MG63 (cell line): ENCODE measurements around the gene PHLDB3. TPM values are rescaled to one million over a fixed set of nuclear protein-coding genes. Genes with fewer than 3 reads are reported as not detected.

Source experiments
- DNase-seq: peaks from one replicate; pipeline ENCODE4 v3.0.0-alpha.2; 2020
- H3K27me3 ChIP-seq: fragments of 250-450 bp; sonication (Bioruptor Pico); 2 replicates; pipeline ENCODE4 v1.5.1; 2020; ENCODE audit warnings: mild to moderate bottlenecking, moderate library complexity
- H3K36me3 ChIP-seq: fragments of 250-450 bp; sonication (Bioruptor Pico); 2 replicates; pipeline ENCODE4 v1.5.1; 2020; ENCODE audit warnings: mild to moderate bottlenecking, moderate library complexity
- H3K4me3 ChIP-seq: fragments of 250-450 bp; sonication (Bioruptor Pico); 2 replicates; pipeline ENCODE4 v1.5.1; 2020; ENCODE audit warnings: mild to moderate bottlenecking, moderate library complexity
- H3K9me3 ChIP-seq: fragments of 250-450 bp; sonication (Bioruptor Pico); 2 replicates; pipeline ENCODE4 v1.5.1; 2020; ENCODE audit warnings: mild to moderate bottlenecking, moderate library complexity
- total RNA-seq: library from RNA; depleted of rRNA; stranded (reverse); fragments of >200 nt; shearing (Covaris generic); gene quantifications from 2 replicates; pipeline ENCODE4 v1.2.3, GENCODE V29; 2014; ENCODE audit warnings: low replicate concordance

Gene PHLDB3
- total RNA-seq, 1 experiment from 2014 or later = 10.5 TPM

GRCh38 chr19:43483281-43483680 is 21.3 kb downstream of the PHLDB3 start:
- no peaks in the 10 kb centered on the region for H3K27me3 ChIP-seq
- no peaks in the 10 kb centered on the region for H3K9me3 ChIP-seq
- H3K36me3 ChIP-seq = peaks cover 2% of the 10 kb centered on the region; the same call in 1 of the 2 replicates
- DNase-seq = no peak
- H3K4me3 ChIP-seq = no peak overlapping the region

GRCh38 chr19:43482193-43482592 is 22.4 kb downstream of the PHLDB3 start:
- Histone ChIP-seq H3K36me3 (peaks cover 2% of the 10 kb centered on the region; the same call in 1 of the 2 replicates), H3K27me3 (no peaks in the 10 kb centered on the region), H3K9me3 (no peaks in the 10 kb centered on the region), H3K4me3 (no peak overlapping the region)
- DNase-seq = no peak

GRCh38 chr19:43481701-43482100 is 22.8 kb downstream of the PHLDB3 start:
- DNase-seq = no peak
- Histone ChIP-seq H3K9me3 (no peaks in the 10 kb centered on the region), H3K4me3 (no peak overlapping the region), H3K36me3 (peaks cover 2% of the 10 kb centered on the region; the same call in 1 of the 2 replicates), H3K27me3 (no peaks in the 10 kb centered on the region)

GRCh38 chr19:43480574-43480973 is 24.0 kb downstream of the PHLDB3 start:
- Histone ChIP-seq H3K9me3 (no peaks in the 10 kb centered on the region), H3K36me3 (peaks cover 6% of the 10 kb centered on the region), H3K27me3 (no peaks in the 10 kb centered on the region), H3K4me3 (no peak overlapping the region)
- no peak for DNase-seq

- Histone ChIP-seq H3K36me3 (peaks cover 9% of the 10 kb centered on the region), H3K4me3 (no peak overlapping the region), H3K27me3 (no peaks in the 10 kb centered on the region), H3K9me3 (no peaks in the 10 kb centered on the region)
- DNase-seq = no peak
Measured at GRCh38 chr19:43479961-43480561, 24.5 kb downstream of the PHLDB3 start.

GRCh38 chr19:43479226-43479625 is 25.3 kb downstream of the PHLDB3 start:
- H3K4me3 ChIP-seq = no peak overlapping the region
- no peaks in the 10 kb centered on the region for H3K27me3 ChIP-seq
- no peaks in the 10 kb centered on the region for H3K9me3 ChIP-seq
- no peak for DNase-seq
- peaks cover 10% of the 10 kb centered on the region for H3K36me3 ChIP-seq

GRCh38 chr19:43478323-43478722 is 26.2 kb downstream of the PHLDB3 start:
- H3K9me3 ChIP-seq = no peaks in the 10 kb centered on the region
- DNase-seq = no peak
- no peaks in the 10 kb centered on the region for H3K27me3 ChIP-seq
- H3K4me3 ChIP-seq = no peak overlapping the region
- peaks cover 10% of the 10 kb centered on the region for H3K36me3 ChIP-seq

- DNase-seq = peak; percentile 62
- Histone ChIP-seq H3K27me3 (no peaks in the 10 kb centered on the region), H3K36me3 (peaks cover 10% of the 10 kb centered on the region), H3K9me3 (no peaks in the 10 kb centered on the region), H3K4me3 (no peak overlapping the region)
Measured at GRCh38 chr19:43476606-43477005, 27.9 kb downstream of the PHLDB3 start.

GRCh38 chr19:43474986-43475705 is 29.4 kb downstream of the PHLDB3 start:
- no peak for DNase-seq
- Histone ChIP-seq H3K9me3 (no peaks in the 10 kb centered on the region), H3K36me3 (peaks cover 8% of the 10 kb centered on the region), H3K4me3 (no peak overlapping the region), H3K27me3 (no peaks in the 10 kb centered on the region)

GRCh38 chr19:43474487-43474886 is 30.1 kb downstream of the PHLDB3 start:
- no peaks in the 10 kb centered on the region for H3K9me3 ChIP-seq
- no peaks in the 10 kb centered on the region for H3K27me3 ChIP-seq
- peaks cover 8% of the 10 kb centered on the region for H3K36me3 ChIP-seq
- DNase-seq = no peak
- no peak overlapping the region for H3K4me3 ChIP-seq

GRCh38 chr19:43471091-43471490 is 33.5 kb downstream of the PHLDB3 start:
- no peak for DNase-seq
- no peaks in the 10 kb centered on the region for H3K9me3 ChIP-seq
- H3K36me3 ChIP-seq = peaks cover 8% of the 10 kb centered on the region
- no peak overlapping the region for H3K4me3 ChIP-seq
- no peaks in the 10 kb centered on the region for H3K27me3 ChIP-seq

GRCh38 chr19:43470288-43470687 is 34.3 kb downstream of the PHLDB3 start:
- Histone ChIP-seq H3K4me3 (no peak overlapping the region), H3K27me3 (no peaks in the 10 kb centered on the region), H3K36me3 (peaks cover 4% of the 10 kb centered on the region; the same call in 1 of the 2 replicates), H3K9me3 (no peaks in the 10 kb centered on the region)
- peak; percentile 62 for DNase-seq

GRCh38 chr19:43469160-43469480 is 35.4 kb downstream of the PHLDB3 start:
- Histone ChIP-seq H3K9me3 (no peaks in the 10 kb centered on the region), H3K4me3 (no peak overlapping the region), H3K36me3 (no peaks in the 10 kb centered on the region), H3K27me3 (no peaks in the 10 kb centered on the region)
- no peak for DNase-seq

- Histone ChIP-seq H3K36me3 (no peaks in the 10 kb centered on the region), H3K9me3 (no peaks in the 10 kb centered on the region), H3K27me3 (no peaks in the 10 kb centered on the region), H3K4me3 (no peak overlapping the region)
- no peak for DNase-seq
Measured at GRCh38 chr19:43468354-43469159, 36.0 kb downstream of the PHLDB3 start.

GRCh38 chr19:43467730-43468129 is 36.8 kb downstream of the PHLDB3 start:
- peak; percentile 23 for DNase-seq
- Histone ChIP-seq H3K27me3 (peaks cover 2% of the 10 kb centered on the region; the same call in 1 of the 2 replicates), H3K9me3 (no peaks in the 10 kb centered on the region), H3K4me3 (no peak overlapping the region), H3K36me3 (no peaks in the 10 kb centered on the region)

GRCh38 chr19:43467276-43467675 is 37.3 kb downstream of the PHLDB3 start:
- peaks cover 2% of the 10 kb centered on the region; the same call in 1 of the 2 replicates for H3K27me3 ChIP-seq
- H3K36me3 ChIP-seq = no peaks in the 10 kb centered on the region
- no peak overlapping the region for H3K4me3 ChIP-seq
- DNase-seq = no peak
- H3K9me3 ChIP-seq = no peaks in the 10 kb centered on the region

GRCh38 chr19:43466793-43467192 is 37.8 kb downstream of the PHLDB3 start:
- no peaks in the 10 kb centered on the region for H3K36me3 ChIP-seq
- no peak for DNase-seq
- peaks cover 2% of the 10 kb centered on the region; the same call in 1 of the 2 replicates for H3K27me3 ChIP-seq
- H3K9me3 ChIP-seq = no peaks in the 10 kb centered on the region
- H3K4me3 ChIP-seq = no peak overlapping the region
